GM23338 (cell line): ENCODE measurements around the gene FAM193B.

ENCODE experiments used
- CREB1 ChIP-seq: fragments of 250-450 bp; sonication (Bioruptor Pico); IDR thresholded peaks from 2 replicates; pipeline ENCODE4 v1.5.0; 2020; ENCODE audit warnings: low read depth, mild to moderate bottlenecking, moderate library complexity
- CTCF ChIP-seq, 2 experiments: fragments of 200-600 bp in 1 of 2; sonication (generic) in 1 of 2; conservative IDR thresholded peaks; 2 replicates each; pipeline versions ENCODE4 v1.5.1 to v1.6.1; 2016 to 2017; ENCODE audit warnings: antibody characterized with exemption in 2 of 2, low read depth in 2 of 2, mild to moderate bottlenecking in 2 of 2, moderate library complexity in 1 of 2
- EZH2 ChIP-seq: fragments of 200-600 bp; sonication (generic); IDR thresholded peaks from one replicate; pipeline ENCODE4 v1.8.0; 2017; ENCODE audit warnings: antibody characterized with exemption, mild to moderate bottlenecking, low read depth; ENCODE audit not compliant: unreplicated experiment
- EZH2phosphoT487 ChIP-seq: fragments of 200-600 bp; sonication (generic); IDR thresholded peaks from one replicate; pipeline ENCODE4 v1.8.1; 2018; ENCODE audit warnings: antibody characterized with exemption; ENCODE audit not compliant: unreplicated experiment
- JUNB ChIP-seq: IDR thresholded peaks from one replicate; pipeline ENCODE4 v1.6.1; 2016; ENCODE audit warnings: antibody characterized with exemption; ENCODE audit not compliant: unreplicated experiment
- POLR2AphosphoS5 ChIP-seq: IDR thresholded peaks from 2 replicates; pipeline ENCODE4 v1.6.1; 2016; ENCODE audit warnings: antibody characterized with exemption, low read depth
- REST ChIP-seq: IDR thresholded peaks from one replicate; pipeline ENCODE4 v1.6.1; 2018; ENCODE audit warnings: antibody characterized with exemption; ENCODE audit not compliant: unreplicated experiment
- ZNF114 ChIP-seq: fragments of 250-450 bp; sonication (Bioruptor Pico); IDR thresholded peaks from 2 replicates; pipeline ENCODE4 v1.5.0; 2020; ENCODE audit warnings: mild to moderate bottlenecking, moderate library complexity
- ZNF462 ChIP-seq: fragments of 250-450 bp; sonication (Bioruptor Pico); IDR thresholded peaks from 2 replicates; pipeline ENCODE4 v1.5.0; 2020; ENCODE audit warnings: mild to moderate bottlenecking, moderate library complexity
- TF ChIP-seq, protein P1 (sequence below): IDR thresholded peaks from 2 replicates; pipeline ENCODE4 v1.6.1; 2016; ENCODE audit warnings: antibody characterized with exemption

GRCh38 chr5:177508221-177508611 lies 46.1 kb downstream of the FAM193B start:
- TF ChIP-seq EZH2 (no peak), CTCF (conservative IDR thresholded peaks at IDR 0.05; ENCODE audit: low read depth in 2 of 2) (no peak), POLR2AphosphoS5 (no peak), ZNF114 (CRISPR knock-in tag) (no peak), CREB1 (CRISPR knock-in tag) (no peak), REST (no peak), EZH2phosphoT487 (no peak), JUNB (no peak), ZNF462 (CRISPR knock-in tag) (no peak)
- TF ChIP-seq, protein P1, sequence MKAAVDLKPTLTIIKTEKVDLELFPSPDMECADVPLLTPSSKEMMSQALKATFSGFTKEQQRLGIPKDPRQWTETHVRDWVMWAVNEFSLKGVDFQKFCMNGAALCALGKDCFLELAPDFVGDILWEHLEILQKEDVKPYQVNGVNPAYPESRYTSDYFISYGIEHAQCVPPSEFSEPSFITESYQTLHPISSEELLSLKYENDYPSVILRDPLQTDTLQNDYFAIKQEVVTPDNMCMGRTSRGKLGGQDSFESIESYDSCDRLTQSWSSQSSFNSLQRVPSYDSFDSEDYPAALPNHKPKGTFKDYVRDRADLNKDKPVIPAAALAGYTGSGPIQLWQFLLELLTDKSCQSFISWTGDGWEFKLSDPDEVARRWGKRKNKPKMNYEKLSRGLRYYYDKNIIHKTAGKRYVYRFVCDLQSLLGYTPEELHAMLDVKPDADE = no peak
